WTC11 (cell line): Measurements from ENCODE around the gene XIST. TPM values are rescaled to one million over a fixed set of nuclear protein-coding genes. Genes with fewer than 3 reads are reported as not detected.

Experiments used
- ATAC-seq: fragments of 200-7000 bp; cut with Tn5 transposase; 2 replicates; pipeline ENCODE4 v1.10.0; 2021; ENCODE audit warnings: mild to moderate bottlenecking, moderate library complexity
- CTCF ChIA-PET: fragments of 300-600 bp; sonication (Branson Sonifier 250); formaldehyde crosslinking; loops from one replicate; lab custom pipeline; 2021; ENCODE audit warnings: antibody characterized with exemption; lab: Charles Lee
- POLR2A ChIA-PET: fragments of 350-600 bp; sonication (Branson Sonifier 250); formaldehyde crosslinking; loops from one replicate; lab custom pipeline; 2021; ENCODE audit warnings: antibody characterized with exemption; lab: Charles Lee
- DNase-seq: peaks from one replicate; pipeline ENCODE4 v3.0.0; 2021; ENCODE audit warnings: low spot score
- H3K27ac Mint-ChIP-seq: 2 replicates; pipeline ENCODE4 v1.8.0; 2021; ENCODE audit warnings: mixed read lengths
- H3K27me3 Mint-ChIP-seq: 2 replicates; pipeline ENCODE4 v1.8.0; 2021; ENCODE audit warnings: low read depth, mild to moderate bottlenecking, moderate library complexity, mixed read lengths
- H3K36me3 Mint-ChIP-seq: 2 replicates; pipeline ENCODE4 v1.8.0; 2021; ENCODE audit warnings: mixed read lengths
- H3K4me1 Mint-ChIP-seq: 2 replicates; pipeline ENCODE4 v1.8.0; 2022; ENCODE audit warnings: mixed read lengths
- H3K4me3 Mint-ChIP-seq: 2 replicates; pipeline ENCODE4 v1.8.0; 2021; ENCODE audit warnings: mild to moderate bottlenecking, moderate library complexity, mixed read lengths
- H3K9me3 Mint-ChIP-seq: 2 replicates; pipeline ENCODE4 v1.8.0; 2021; ENCODE audit warnings: mixed read lengths
- AR ChIP-seq: fragments of 250-450 bp; sonication (Bioruptor Pico); IDR thresholded peaks from 2 replicates; pipeline ENCODE4 v1.9.0; 2021; ENCODE audit warnings: mild to moderate bottlenecking
- ATF3 ChIP-seq: sonication (generic); formaldehyde crosslinking; conservative IDR thresholded peaks from 2 replicates; pipeline ENCODE4 v1.8.1; 2022; ENCODE audit warnings: mild to moderate bottlenecking, missing genetic modification reagents
- CREB1 ChIP-seq: sonication (generic); formaldehyde crosslinking; IDR thresholded peaks from 2 replicates; pipeline ENCODE4 v1.8.0; 2023; ENCODE audit warnings: mild to moderate bottlenecking, missing genetic modification reagents
- ELF4 ChIP-seq: sonication (generic); formaldehyde crosslinking; IDR thresholded peaks from 2 replicates; pipeline ENCODE4 v1.8.1; 2022; ENCODE audit warnings: low read depth, mild to moderate bottlenecking, moderate library complexity, missing genetic modification reagents
- GABPB1 ChIP-seq: sonication (generic); formaldehyde crosslinking; IDR thresholded peaks from 2 replicates; pipeline ENCODE4 v1.8.1; 2023; ENCODE audit warnings: mild to moderate bottlenecking, missing genetic modification reagents
- HMGXB4 ChIP-seq: sonication (generic); formaldehyde crosslinking; IDR thresholded peaks from 2 replicates; pipeline ENCODE4 v1.8.1; 2023; ENCODE audit warnings: mild to moderate bottlenecking, moderate library complexity, missing genetic modification reagents
- JAZF1 ChIP-seq: fragments of 250-450 bp; sonication (Bioruptor Pico); IDR thresholded peaks from 2 replicates; pipeline ENCODE4 v1.9.0; 2021; ENCODE audit warnings: moderate library complexity, mild to moderate bottlenecking, inconsistent platforms
- NFYB ChIP-seq: sonication (generic); formaldehyde crosslinking; conservative IDR thresholded peaks from 2 replicates; pipeline ENCODE4 v1.8.0; 2022; ENCODE audit warnings: low read depth, missing genetic modification reagents
- PRDM15 ChIP-seq: sonication (generic); formaldehyde crosslinking; IDR thresholded peaks from 2 replicates; pipeline ENCODE4 v1.8.0; 2022; ENCODE audit warnings: missing genetic modification reagents
- PRRX2 ChIP-seq: fragments of 250-450 bp; sonication (Bioruptor Pico); IDR thresholded peaks from 2 replicates; pipeline ENCODE4 v1.8.0; 2021; ENCODE audit warnings: mild to moderate bottlenecking
- USF1 ChIP-seq: sonication (generic); formaldehyde crosslinking; IDR thresholded peaks from 2 replicates; pipeline ENCODE4 v1.8.0; 2022; ENCODE audit warnings: mild to moderate bottlenecking, missing genetic modification reagents
- ZNF219 ChIP-seq: sonication (generic); formaldehyde crosslinking; IDR thresholded peaks from 2 replicates; pipeline ENCODE4 v1.8.0; 2023; ENCODE audit warnings: missing genetic modification reagents, mild to moderate bottlenecking, borderline replicate concordance
- ZNF532 ChIP-seq: fragments of 250-450 bp; sonication (Bioruptor Pico); IDR thresholded peaks from 2 replicates; pipeline ENCODE4 v1.9.0; 2021; ENCODE audit warnings: mild to moderate bottlenecking, borderline replicate concordance
- total RNA-seq: library from RNA; stranded (reverse); gene quantifications from 3 replicates; pipeline ENCODE4 v1.2.3, GENCODE V29; 2021

XIST gene
- total RNA-seq, 1 experiment from 2014 or later = 0.77 TPM

- H3K4me1 Mint-ChIP-seq = peaks cover 4% of the 10 kb centered on the region; the same call in 1 of the 2 replicates
Measured at GRCh38 chrX:73817393-73818199, 34.9 kb downstream of the XIST start.

More at GRCh38 chrX:73817393-73818199, 34.9 kb downstream of the XIST start:
- Mint-ChIP-seq H3K4me3 (no peak overlapping the region), H3K27ac (no peak overlapping the region), H3K27me3 (no peaks in the 10 kb centered on the region), H3K36me3 (no peaks in the 10 kb centered on the region), H3K9me3 (no peaks in the 10 kb centered on the region)
- TF ChIP-seq USF1 (CRISPR knock-in tag) = no peak
- no peak for TF ChIP-seq ELF4 (CRISPR knock-in tag)
- no peak for TF ChIP-seq ZNF532 (CRISPR knock-in tag)
- TF ChIP-seq PRDM15 (CRISPR knock-in tag) = no peak
- TF ChIP-seq GABPB1 = no peak
- TF ChIP-seq NFYB = no peak
- no peak for TF ChIP-seq HMGXB4 (CRISPR knock-in tag)
- no peak for TF ChIP-seq AR (CRISPR knock-in tag)
- TF ChIP-seq CREB1 (CRISPR knock-in tag) = no peak
- no peak for TF ChIP-seq ZNF219 (CRISPR knock-in tag)
- no peak for TF ChIP-seq PRRX2 (CRISPR knock-in tag)
- TF ChIP-seq ATF3 (CRISPR knock-in tag) = no peak
- no peak for TF ChIP-seq JAZF1 (CRISPR knock-in tag)
- no peak for ATAC-seq
- POLR2A ChIA-PET = no interaction called here
- no peak for DNase-seq
- CTCF ChIA-PET = no interaction called here
